Fibroblast of skin of left quadriceps (primary cell): ENCODE measurements around the gene EXOC6B.
"Not testable (repeated sequence)": the region's sequence is repeated elsewhere in the genome, so short reads cannot be mapped to it uniquely, and the experiment has no call there.

ENCODE experiments used
- DNase-seq, 2 experiments: peaks; one replicate each; pipeline ENCODE4 v3.0.0-alpha.2; 2013; ENCODE audit warnings: low read depth in 2 of 2

EXOC6B gene

DNA sequence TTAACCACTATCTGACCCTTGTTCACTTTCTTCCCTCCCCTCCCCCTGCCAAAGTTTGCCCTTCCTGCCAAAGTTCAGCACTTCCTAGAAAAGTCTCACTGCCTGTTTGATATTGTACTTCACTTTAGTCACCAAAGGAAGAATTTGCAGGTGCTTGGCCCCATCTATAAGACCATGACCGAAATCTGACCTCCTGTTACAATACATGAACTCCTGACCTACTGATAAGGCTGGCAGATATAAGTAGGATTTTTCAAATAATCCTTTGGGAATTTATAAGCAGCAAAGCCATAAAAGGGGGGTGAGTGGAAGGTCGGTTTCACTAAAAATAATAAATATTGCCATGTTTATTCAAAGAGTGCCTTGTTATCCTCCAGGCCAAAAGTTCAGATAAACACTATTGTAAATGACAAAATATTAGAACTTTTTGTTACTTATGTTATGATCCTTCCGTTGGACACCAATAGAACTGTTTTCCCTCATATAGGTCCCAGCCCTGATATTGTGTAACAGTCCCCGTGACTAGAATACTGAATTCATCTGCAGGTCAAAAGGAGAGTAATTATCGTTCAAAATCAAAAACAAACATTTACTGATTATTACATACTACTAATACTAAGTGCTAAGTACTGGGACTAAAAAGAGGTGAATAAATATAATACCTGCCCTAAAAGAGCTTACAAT lies 277.6 kb downstream of the EXOC6B start:
- DNase-seq, result no peak

DNA sequence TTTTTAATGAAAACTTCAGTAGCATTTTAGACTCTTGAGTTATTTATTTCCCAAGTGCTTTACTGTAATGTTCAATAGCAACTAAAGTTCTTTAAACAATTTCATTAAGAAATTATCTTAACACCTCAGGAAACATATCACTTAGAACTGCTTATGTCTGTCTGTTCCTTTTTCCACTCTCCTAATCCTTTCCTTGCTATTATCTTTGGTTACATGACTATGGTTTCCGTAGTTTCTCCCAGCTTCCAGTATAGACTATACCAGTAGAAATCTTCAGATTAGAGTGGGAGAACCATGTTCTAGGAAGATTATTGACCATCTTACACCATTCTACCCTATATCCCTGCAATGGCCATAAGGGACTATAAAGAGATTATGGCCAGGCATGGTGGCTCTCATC lies 280.0 kb downstream of the EXOC6B start:
- no peak for DNase-seq

DNA sequence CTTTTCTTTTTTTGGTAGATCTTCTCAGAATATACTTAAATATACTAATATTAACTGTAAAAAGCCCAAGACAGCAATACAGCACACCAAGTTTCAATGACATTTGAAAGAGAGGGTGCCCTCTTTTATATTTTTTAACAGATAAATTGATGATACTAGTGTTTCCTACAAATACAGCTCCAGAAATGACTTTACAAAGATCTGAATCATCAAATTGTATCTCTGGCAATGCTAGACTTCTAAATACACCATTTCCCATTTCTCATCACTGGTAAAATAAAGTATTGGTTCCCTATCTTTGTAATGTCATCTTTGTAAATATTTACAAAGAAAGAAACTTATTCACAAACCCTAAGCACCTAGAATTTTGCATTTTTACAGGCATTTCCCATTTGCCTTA lies 281.3 kb downstream of the EXOC6B start:
- no peak for DNase-seq

DNA sequence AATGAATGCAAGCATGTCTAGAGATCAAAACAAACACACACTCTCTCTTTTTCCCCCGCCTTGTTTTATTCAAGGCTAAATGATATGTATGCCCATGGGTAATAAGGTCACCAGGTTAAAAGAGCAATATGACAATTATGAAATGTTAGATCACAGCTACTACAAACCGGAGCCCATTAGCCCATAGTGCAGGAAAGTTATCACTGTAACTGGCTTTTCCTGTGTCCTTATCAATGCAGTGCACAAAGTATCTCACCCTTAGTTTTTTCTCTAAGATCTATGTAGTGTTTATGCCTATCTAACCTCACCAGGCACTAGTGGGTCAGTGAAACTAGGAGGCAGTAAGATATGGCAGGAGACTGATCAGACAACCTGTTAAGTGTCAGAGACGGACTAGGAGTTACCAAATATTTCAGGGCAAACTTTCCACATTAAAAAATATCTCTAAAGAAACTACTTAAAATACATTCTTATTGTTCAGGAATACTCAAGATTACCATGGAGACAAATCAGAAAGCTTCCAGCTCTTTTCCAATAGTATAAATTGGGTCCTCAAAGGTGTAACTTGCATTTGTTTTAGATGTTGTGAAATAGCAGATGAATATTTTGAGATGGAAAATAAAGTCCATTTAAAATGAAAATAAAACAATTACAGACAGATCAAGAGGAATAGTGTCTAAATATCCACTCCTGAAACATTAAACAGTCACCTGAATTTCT lies 282.2 kb downstream of the EXOC6B start:
- DNase-seq, result no peak

DNA sequence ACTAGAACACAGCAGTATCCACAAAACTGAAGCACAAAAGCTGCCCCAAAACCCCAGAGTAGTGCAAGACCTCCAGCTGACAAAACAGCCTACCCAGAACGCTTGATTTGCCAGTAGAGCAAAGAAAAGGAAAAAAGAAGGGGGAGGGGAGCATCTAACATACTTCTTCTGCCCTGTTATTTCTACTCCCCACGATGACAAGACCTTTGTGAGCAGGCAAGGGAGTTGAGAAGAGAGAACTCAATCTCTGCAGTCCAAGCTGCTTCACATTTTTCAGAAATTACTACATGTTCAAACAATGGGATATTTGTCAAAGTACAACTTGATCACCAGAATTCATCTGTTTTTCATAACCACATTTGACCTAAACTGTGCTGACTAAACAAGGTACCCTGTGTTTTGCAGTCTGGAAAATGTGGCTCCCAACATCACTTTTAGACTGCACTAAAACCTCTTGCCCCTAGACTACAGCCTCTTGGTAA lies 286.7 kb downstream of the EXOC6B start:
- peak; percentile 64 to 65 for DNase-seq

DNA sequence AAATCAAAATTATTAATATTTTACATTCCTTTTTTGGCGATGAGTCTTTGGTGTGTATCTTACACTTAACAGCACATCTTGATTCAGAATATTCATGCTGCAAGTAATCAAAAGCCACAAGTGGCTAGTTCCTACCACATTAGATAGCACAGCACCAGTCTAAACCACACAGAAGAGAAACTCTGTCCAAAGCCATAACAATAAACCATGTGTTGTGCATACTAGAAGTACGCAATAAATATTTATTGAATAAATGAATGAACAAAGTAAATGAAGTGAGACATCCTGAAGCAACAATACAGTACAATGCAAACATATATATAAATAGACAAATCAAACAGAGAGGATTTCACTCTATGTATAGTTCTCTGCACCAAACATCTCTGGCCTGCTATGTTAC lies 287.3 kb downstream of the EXOC6B start:
- DNase-seq, result no peak

DNA sequence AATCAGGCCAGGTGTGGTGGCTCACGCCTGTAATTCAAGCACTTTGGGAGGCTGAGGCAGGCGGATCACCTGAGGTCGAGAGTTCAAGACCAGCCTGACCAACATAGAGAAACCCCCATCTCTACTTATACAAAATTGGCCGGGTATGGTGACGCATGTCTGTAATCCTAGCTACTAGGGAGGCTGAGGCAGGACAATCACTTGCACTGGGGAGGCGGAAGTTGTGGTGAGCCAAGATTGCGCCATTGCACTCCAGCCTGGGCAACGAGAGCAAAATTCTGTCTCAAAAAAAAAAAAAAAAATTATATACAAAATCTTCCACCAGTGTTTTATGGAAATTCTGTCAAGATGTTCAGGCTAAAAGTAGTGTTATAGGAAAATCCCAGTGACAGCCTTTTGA lies 290.2 kb downstream of the EXOC6B start:
- DNase-seq, result not testable (repeated sequence)

DNA sequence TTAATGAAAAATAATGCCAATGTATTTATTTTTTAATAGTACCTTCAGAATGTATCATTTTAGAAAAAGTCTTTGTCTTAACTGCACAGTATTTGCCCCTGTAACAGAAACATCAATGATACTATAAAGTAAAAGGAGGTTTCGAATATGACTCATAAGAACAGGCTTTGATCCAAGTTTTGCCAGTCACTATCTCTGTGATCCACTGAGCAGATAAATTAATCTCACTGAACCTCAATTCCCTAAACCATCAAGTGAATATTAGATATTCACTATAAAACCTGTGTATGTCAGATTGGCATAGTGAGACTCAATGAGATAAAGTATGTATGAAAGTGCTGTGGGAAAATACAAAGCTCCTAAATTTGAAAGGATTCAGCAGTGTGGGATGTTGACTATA lies 292.1 kb downstream of the EXOC6B start:
- peak in 1 of 2 experiments; percentile 3 for DNase-seq

DNA sequence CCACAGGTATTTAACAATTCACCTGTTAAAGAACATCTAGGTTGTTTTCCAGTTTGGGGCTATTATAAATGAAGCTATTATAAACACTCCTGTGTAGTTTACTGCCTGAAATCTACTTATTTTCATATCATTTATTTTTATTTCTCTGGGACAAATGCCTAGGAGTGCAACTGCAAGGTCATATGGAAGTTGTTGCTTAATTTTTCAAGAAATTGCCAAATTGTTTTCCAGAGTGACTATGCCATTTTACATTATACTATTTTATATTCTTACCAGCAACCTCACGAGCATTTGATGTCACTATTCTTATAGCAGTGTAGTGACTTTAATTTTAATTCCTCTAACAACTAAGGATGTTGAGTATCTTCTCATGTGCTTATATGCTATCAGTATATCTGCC lies 298.4 kb downstream of the EXOC6B start:
- DNase-seq, result no peak

DNA sequence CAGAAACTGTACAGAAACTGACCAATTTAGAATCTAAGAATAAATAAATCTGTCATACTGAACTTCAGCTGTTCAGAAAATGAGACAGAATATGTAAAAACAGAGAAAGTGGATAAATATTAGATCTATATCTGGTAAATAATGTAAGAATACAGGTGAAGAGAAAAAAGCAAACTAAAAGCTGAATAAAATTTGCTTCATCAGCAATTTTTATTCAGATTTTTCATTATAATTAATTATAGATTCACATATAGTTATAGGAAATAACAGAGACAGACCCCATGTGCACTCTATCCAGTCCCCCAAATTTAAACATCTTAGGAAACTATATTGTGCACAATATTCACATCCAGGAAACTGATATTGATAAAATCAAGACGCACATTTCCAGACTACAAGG lies 299.2 kb downstream of the EXOC6B start:
- no peak for DNase-seq

DNA sequence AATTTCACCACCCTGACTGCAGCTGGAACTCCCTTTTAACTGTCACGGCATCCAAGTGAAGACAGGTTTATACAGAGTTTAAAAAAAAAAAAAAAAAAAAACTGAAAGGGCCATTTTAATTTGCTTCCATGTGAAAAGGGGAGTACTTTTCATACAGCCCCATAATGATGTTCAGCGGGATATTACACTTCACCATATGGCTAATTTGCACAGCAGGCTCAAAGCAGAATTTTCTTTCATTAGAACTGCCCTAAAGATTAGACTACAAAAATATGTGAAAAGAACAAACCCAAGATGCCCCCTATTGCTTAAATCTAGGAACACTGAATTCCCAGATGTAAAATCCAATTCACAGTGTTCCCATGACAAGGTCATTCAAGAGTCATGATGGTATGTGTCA lies 301.8 kb downstream of the EXOC6B start:
- no peak for DNase-seq

DNA sequence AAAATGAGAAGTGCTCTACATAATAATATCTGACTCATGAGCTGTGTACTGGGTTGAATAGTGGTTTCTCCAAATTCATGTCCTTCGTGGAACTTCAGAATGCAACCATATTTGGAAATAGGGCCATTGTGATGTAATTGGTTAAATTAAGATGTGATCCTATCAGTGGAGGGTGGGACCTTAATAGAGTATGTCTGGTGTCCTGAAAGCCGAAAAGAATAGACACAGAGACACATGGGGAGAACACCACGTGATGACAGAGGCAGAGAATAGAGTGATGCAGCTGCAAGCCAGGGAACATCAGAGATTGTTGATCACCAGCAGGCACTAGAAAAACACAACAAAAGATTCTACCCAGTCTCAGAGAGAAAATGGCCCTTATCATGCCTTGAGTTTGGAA lies 310.1 kb downstream of the EXOC6B start:
- DNase-seq, result peak in 1 of 2 experiments; percentile 3

DNA sequence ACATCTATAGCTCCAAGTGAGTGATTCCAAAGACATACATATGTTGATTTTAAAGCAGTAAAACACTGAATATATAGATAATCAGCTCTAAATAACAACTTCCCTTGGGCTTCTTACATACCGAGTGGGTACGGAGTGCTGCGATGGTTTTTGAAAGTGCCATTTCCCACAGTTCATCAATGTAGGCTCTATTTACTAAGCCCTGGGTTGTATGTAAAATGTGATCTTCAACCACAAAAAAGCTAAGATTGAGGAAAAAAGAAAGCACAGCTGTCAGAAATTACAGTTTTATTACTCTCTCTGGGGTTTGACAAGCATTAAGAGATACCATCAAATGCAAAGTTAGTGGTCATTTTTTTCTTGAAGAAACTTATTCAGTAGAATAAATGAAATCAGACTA lies 312.8 kb downstream of the EXOC6B start:
- no peak for DNase-seq

DNA sequence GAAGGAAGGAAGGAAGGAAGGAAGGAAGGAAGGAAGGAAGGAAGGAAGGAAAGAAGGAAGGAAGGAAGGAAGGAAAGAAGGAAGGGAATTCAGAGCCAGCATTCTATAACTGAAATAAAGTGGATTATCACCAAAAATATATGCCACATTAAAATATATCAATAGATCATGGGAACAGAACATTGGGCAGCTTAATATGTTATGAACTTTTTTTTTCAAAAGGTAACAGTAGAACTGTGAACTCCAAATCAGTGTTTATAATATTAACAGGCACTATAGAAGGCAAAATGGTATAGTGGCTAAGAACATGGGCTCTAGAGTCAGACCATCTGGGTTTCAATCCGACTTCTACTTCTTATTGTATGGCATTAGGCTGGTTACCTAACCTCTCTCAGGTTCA lies 313.5 kb downstream of the EXOC6B start:
- DNase-seq, result no peak

DNA sequence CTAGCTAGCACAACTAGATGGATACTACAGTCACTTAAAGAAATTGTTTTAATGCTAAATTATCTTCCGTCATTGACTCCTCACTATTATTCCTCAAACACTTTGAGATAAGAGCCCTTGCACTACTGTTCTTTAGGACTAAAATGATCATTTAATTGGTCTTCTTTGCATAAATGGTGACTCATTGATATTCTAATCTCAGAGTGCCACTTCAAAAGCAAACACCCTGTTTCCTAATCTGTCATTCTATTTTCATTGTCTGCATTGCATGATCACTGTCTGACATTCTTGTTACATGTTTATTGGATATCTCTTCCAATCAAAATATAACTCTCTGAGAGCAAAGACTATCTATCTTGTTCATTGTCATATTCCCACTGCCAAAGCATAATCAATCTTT lies 313.9 kb downstream of the EXOC6B start:
- DNase-seq, result no peak

DNA sequence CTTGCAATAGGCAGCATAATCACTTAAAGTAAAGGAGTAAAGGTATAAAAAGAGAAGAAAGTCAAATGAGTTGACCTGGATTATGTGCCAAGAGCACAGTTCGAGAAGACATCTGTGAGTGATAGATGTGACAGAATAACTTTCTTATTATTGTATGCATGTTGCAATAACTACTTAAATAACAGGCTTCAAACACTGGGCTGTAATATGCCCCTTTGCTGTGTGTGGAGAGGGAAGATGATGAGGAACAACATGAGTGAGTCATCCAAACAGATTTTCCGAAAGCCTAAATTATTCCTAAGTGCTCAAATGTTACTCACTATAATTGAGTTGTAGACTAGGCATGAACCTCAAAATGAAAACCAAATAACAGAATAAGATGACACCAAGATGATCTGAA lies 328.1 kb downstream of the EXOC6B start:
- peak; percentile 6 to 10 for DNase-seq

DNA sequence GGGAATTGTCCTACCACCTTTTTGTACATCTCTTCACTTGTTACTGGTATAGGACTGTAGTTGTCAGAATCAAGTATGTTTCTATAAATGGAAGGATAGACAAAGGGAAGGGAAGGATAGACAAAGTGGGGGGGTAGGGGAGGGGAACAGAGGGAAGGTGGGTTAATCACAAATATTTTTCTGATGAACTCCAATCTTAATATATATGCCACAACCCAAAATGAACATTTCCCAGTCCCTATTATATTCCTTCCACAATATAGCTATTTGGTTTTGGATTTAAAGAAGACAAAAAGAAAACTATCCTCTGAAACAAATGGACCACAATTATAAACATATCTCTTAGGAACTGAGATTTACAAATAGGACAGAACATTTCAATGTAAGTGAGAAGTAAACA lies 329.4 kb downstream of the EXOC6B start:
- DNase-seq, result no peak

DNA sequence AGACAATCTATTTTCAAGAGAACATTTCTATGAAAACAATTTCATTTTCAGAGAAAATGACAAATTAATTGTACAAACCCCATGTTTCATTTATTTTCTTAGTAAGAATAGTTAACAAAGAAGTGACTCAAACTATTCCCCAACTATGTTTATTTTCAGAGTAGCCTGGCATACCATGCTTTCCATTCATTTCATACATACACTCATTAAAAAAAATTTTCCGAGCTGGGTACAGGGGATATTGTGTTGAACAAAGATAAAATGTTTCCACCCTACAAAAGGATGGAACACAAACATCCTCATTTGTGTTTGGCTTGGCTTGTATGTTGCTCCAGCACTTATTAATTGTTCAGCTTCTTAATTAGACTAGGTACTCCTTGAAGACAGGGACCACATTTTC lies 331.4 kb downstream of the EXOC6B start:
- no peak for DNase-seq

DNA sequence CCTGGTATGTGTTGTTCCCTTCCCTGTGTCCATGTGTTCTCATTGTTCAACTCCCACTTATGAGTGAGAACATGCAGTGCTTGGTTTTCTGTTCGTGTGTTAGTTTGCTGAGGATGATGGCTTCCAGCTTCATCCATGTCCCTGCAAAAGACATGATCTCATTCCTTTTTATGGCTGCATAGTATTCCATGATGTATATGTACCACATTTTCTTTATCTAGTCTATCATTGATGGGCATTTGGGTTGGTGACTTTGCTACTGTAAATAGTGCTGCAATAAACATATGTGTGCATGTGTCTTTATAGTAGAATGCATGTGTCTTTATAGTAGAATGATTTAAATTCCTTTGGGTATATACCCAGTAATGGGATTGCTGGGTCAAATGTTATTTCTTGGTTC lies 341.2 kb downstream of the EXOC6B start:
- DNase-seq, result not testable (repeated sequence)

DNA sequence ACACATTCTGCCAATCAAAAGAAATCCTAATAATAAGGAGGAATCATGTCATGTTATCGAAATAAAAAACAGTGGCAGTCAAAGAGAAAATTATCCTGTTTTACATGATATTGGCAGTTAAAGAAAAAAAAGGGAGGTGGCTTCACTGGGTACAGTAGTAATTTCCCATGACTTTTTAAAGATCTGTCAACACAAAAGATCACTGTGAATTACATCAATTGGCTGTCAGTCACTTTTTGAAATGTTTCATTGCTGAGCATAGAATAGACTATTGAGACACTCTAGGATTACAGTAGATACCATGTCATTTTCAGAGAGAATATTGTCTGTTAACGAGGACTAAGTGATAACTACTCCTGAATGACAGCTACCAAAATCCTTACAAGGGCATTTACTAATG lies 342.5 kb downstream of the EXOC6B start:
- DNase-seq, result no peak

DNA sequence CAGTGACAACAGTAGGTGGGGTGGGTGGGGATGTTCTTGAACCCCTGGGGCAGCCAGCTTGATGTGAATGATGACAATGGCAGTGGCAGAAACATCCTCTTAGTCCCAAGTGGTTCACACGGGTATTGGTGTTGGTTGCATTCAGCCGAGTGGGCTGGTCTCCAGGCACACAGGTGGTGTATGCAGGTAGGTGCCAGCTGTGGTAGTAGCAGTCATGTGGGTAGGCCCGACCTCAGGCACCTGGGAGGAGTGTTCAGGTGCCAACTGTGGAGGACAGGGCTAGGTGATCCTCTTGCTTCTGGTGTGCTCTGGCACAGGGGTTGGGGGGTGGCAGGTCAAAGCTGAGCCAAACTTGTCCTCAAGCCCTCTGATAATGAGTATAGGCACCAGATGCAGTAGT lies 350.6 kb downstream of the EXOC6B start:
- no peak for DNase-seq

DNA sequence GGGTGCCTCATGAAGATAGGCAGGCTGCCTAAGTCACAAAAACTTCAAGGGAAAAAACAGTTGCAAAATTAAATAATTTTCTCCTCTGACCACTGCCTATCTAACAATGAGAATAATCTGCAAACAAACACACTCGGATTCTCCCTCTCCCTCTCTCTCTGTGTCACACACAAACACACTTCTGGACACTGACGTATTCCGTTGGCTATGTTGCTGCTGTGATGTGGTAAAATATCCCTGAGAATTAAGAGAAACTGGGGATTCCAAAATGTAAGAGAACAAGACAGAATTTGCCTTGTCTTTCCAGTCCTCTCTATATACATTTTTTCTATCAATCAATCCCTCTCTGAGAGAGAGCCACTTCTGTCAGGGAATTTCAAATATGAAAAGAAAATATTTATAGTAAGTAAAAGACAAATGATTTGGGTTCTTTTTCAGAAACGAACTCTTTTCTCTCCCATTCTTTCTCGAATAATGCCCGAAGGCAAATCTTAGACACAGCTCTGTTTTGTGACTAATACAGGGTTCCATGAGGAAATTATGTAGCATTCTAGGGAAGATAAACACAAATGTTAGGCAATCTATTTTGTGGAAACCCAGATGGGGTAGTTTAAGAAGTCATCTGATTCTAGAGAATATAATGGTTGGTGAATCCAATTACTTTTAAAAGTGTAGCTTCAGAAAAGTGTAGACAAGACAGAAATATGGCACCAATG lies 367.9 kb downstream of the EXOC6B start:
- no peak for DNase-seq

DNA sequence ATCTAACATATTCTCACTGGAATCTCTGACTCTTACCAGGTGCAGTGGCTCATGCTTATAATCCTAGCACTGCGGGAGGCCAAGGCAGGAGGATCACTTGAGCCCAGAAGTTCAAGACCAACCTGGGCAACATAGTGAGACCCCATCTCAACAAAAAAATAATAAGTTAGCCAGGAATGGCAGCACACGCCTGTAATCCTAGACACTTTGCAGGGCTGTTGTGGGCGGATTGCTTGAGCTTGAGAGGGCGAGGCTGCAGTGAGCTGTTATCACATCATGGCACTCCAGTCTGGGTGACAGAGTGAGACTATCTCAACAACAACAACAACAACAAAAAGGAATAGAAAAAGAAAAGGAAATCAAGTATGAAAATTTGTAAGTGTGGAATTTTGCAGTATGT lies 371.6 kb downstream of the EXOC6B start:
- DNase-seq, result no peak
